G401.6 (cell line): Measurements from ENCODE around the gene SLC52A3.
"Not testable (repeated sequence)": the region's sequence is repeated elsewhere in the genome, so short reads cannot be mapped to it uniquely, and the experiment has no call there.

Experiments
- FAIRE-seq: peaks from 2 replicates; lab custom pipeline; 2012; peaks lifted over from hg19 to GRCh38; lab: Jason Lieb, UNC

SLC52A3 gene

DNA sequence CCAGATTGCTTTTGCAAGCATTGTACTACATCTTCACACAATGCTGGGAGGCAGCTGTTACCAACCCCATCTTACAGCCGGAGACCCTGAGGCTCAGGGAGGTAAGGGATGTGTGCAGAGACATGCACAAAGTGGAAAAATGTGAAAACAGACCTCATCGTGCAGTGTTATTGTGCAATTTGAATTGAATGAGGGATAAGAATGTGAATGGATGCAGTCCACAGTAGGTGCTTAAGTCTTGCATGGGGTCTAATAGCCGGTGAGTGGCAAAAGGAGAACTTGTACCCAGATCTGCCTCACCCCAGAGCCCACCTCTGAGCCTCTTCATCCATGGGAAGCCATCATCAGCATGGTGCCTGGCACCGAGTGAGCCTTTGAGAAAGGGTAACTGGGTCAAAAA lies 42.1 kb downstream of the SLC52A3 start:
- FAIRE-seq: no peak

DNA sequence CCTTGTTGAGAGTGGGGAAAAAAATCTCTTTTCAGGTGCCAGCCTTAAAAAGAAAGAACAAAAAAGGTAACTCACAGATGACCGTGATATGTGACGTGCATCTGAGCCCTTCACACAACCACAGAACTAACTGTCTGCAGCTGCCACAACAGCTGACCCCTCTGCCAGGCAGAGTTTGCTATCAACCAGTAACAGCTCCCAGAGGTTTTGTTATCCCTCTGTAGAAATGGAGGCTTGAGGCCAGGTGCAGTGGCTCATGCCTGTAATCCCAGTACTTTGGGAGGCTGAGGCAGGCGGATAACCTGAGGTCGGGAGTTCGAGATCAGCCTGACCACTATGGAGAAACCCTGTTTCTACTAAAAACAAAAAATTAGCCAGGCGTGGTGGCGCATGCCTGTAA lies 42.8 kb downstream of the SLC52A3 start:
- FAIRE-seq: no peak

DNA sequence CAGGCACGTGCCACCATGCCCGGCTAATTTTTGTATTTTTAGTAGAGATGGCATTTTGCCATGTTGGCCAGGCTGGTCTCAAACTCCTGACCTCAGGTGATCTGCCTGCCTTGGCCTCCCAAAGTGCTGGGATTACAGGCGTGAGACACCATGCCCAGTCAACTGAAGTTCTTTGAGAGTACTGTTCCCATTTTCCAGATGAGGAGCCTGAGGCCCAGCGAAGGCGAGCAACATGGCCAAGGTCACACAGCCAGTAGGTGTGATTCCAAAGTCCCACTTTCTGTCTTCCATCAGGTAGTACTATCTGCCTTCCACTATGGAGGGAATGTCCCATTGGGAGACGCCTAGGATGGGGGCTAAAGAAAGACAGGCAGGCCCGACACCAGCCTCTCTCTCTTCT lies 43.5 kb downstream of the SLC52A3 start:
- FAIRE-seq: not testable (repeated sequence)

DNA sequence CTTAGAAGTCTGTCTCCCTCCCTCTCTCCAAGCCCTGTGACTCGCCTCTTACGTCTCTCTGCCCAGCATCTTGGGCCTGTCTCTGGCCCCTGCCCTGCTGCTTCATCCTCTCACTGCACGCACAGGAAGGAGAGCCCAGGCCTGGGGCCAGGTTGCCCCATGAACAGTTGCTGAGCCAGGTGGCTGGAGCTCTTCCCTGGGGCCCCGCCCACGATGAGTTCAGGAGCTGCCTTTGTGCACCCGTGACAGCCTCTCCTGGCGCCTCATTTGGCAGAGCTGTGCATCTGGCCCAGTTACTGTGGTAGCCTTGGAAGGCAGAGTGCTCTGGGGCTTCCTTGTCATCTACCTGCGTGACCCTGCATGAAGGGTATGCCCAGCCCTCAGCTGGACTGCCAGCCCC lies 44.5 kb downstream of the SLC52A3 start:
- no peak for FAIRE-seq

DNA sequence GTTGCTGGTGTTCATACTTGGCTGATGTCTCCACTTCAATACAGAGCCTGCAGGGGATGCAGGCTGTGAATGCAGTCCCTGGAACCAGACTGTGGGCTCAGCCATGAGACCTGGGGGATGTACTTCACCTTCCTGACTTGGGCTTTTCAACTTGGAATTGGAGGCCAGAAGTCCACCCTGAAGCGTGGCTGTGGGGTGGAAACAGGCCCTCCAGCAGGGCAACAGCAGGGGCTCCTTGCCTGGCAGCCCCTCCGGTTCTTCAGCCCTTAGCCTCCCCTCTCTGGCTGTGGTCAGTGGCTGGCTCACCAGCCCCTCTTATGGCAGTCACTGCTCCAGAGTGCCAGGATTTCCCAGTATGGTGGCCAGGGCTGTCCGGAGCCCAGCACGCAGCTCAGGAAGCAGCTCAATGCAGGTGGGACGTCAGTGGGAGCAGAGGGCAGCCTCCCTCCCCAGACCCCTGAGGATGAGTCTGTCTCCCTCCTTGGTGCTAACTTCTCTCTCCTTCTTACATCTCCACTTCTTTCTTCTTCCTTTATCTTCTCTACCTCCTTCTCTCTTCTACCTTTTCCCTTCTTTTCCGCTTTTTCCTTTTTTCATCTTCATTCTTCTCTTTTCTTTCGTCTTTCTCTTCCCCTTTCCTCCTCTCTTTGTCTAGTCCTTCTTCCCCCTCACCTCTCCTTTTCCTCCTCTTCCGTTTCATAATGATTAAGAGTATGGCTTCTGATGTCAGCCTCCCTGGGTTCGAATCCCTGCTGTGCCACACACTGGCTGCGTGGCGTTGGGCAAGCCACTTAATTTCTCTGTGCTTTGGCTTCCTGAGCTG lies 45.3 kb downstream of the SLC52A3 start:
- FAIRE-seq: no peak

DNA sequence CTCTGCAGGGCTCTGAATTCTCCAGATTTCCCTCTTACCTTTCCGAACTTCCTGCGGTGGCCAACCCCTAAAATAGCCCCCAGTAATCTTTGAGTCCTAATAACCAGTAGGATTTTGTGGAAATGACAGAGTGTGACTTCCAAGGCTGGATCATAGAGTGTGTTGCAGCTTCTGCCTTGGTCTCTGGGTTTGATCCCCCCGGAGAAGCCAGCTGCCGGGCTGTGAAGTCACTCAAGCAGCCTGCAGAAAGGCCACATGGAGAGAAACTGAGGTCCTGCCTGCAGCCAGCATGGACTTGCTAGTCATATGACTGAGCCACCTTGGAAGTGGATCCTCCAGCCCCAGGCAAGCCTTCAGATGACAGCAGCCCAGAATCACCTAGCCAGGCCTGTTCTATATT lies 46.4 kb downstream of the SLC52A3 start:
- no peak for FAIRE-seq

DNA sequence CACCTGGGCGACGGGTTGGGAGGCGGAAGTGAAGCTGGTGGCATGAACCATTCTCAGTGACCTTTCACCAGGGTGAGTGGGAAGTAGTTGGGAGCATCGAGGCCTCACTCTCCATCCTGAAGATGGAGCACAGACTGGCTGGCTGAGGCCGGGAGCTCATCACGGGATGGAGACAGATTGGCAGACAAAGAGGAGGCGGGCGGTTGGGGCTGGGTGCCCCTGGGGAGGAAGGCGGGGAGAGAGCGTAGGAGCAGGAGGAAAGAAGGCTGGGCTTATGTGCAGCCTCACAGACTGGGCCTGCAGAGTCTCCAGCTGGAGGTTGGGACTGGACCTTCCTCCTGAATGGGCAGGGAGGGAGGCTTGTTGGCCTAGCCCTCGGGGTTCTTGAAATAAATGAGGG lies 48.5 kb downstream of the SLC52A3 start:
- FAIRE-seq: no peak

DNA sequence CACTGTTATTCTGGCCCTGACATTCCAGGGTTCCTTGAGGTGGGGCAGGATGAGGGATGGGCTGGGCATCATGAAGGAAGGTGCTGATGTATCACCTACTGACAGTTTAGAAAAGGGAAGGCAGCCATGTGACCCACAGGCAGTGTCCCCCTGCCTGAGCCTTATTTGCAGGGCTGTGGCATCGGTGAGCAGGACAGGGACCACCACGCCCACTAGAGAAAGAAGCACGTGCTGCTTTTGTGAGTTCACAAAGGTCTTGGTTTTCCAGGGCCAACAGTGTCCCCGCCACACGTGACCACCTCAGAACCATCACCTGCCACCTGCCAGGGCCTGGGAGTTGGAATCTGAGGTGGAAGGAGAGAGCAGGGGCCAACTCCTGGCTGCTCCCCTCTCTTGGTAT lies 49.2 kb downstream of the SLC52A3 start:
- no peak for FAIRE-seq

DNA sequence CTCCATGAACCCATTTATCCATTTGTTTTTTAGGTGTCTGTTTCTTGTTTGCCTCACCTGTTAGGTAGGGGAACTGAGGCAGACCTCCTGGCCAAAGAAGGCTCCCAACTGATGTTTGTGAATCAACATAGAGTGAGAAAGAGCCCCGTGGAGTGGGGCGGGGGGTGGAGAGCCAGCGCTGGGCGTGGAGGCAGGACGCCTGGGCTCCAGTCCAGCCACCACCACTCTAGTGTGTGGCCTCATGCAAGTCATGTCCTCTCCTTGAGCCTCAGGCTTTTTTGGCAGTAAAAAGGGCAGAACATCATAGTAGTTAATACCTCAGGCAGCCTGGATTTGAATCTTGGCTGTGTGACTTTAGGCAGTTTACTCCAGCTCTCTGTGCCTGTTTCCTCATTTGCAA lies 50.5 kb downstream of the SLC52A3 start:
- no peak for FAIRE-seq

DNA sequence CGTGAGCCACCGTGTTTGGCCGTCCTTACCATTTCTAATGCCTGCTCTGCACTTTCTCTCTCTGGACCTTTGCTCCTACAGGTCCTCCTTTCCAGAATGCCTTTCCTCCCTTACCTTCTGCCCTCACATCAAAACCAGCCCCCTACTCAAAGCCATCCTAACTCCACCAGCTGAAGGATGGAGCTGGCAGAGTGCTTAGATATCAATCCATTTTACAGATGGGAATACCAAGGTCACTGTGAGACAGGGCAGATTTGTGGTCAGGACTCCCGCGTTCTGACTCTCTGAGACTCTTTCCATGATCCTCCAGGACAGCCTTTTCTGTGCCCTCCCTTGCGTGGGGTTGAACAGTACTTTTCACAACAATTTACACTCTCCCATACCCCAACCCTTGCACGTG lies 51.0 kb downstream of the SLC52A3 start:
- FAIRE-seq: no peak

DNA sequence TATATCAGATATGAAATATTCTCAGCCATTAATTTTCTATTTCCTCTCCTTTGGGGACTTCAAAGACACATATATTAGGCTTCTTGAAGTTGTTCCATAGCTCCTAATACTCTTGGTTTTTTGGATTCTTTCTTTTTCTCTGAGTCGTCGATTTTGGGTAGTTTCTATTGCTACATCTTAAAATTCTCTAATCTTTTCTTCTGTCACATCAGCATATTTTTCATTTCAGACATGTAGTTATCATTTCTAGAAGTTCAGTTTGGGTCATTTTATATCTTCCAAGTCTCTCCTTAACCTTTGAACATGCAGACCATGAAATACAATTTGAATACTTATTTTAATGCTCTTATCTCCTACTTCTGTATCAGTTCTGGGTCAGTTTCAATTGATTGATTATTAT lies 53.8 kb downstream of the SLC52A3 start:
- no peak for FAIRE-seq

DNA sequence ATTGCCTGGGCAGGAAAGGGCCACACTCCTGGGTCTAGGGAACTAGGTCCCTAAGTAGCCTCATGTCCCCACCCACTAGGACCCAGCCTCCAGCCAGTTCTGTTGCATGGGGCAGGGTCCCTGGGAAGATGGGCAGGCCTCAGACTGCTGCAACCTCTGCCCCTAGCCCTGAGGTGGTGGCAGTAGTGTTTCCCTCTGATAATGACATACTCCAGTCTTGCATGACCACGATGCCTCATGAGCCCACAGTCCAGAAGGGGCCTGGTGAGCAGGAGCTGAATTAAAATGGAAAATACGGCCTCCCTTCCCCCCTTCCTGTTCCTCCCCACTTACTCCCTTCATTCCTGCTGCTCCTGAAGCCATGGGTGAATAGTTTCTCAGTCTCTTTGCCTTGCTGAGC lies 56.7 kb downstream of the SLC52A3 start:
- no peak for FAIRE-seq

DNA sequence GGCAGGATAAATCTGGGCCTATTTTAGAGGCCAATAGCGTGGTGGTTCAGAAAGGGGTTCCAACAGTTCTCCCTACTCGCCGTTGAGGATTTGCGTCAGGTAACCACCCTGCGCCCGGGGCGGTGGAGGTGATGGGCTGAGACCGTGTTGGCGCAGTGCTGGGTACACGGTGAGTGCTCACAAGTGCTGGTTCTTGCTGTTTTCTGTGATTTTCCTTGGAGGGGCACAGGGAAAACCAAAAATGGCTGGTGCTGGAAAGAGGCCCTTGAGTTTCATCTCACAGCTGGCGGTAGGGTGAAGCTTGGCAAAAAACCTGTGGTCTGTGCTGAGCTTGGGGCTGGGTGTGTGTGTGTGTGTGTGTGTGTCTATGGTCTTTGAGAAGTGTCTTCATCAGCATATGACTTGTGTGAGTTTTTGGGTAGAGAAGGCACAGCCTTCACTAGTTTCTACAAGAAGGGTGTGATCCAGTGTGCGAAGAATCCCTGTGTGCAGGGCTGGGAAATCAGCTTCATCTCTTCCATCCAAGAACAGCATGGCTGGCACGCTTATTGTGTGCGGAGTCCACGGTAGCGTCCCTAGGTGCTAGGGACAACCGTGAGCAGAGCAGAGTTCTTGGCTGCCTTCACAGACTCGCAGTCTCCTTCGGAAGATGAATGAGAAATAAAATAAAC lies 57.4 kb downstream of the SLC52A3 start:
- FAIRE-seq: no peak
